HepG2 (cell line): ENCODE measurements around the gene SOX4. TPM values are rescaled to one million over a fixed set of nuclear protein-coding genes. Genes with fewer than 3 reads are reported as not detected.

Source experiments
- MIER2 ChIP-seq: IDR thresholded peaks from 2 replicates; pipeline ENCODE4 v1.6.1; 2016; ENCODE audit warnings: missing biosample characterization, missing genetic modification reagents
- MYNN ChIP-seq: sonication (generic); formaldehyde crosslinking; IDR thresholded peaks from 2 replicates; pipeline ENCODE4 v1.4.0; 2020; ENCODE audit warnings: mild to moderate bottlenecking, low read depth, missing genetic modification reagents
- TAF1 ChIP-seq: sonication (generic); formaldehyde crosslinking; IDR thresholded peaks from 2 replicates; pipeline ENCODE4 v1.4.0; 2020; ENCODE audit warnings: missing genetic modification reagents
- ZBTB7A ChIP-seq: sonication (generic); formaldehyde crosslinking; IDR thresholded peaks from 2 replicates; pipeline ENCODE4 v1.8.0; 2022; ENCODE audit warnings: mild to moderate bottlenecking, missing genetic modification reagents
- ZNF496 ChIP-seq: sonication (generic); formaldehyde crosslinking; IDR thresholded peaks from 2 replicates; pipeline ENCODE4 v1.8.1; 2023; ENCODE audit warnings: mild to moderate bottlenecking, moderate library complexity, missing genetic modification reagents; ENCODE audit not compliant: insufficient replicate concordance
- ZNF567 ChIP-seq: sonication (generic); formaldehyde crosslinking; IDR thresholded peaks from 2 replicates; pipeline ENCODE4 v1.8.1; 2023; ENCODE audit warnings: mild to moderate bottlenecking, missing genetic modification reagents, borderline replicate concordance
- polyA plus RNA-seq, 8 experiments: library from polyadenylated mRNA; depleted of rRNA in 3 of 8; stranded (reverse) in 7 of 8; unstranded in 1 of 8; fragments of >200 nt; fragmentation: Illumina TruSeq in 4 of 8; extraction: Trizol in 4 of 8; gene quantifications; 2 replicates each; pipeline versions ENCODE4 v1.2.1 to v1.2.3, GENCODE V29; 2011 to 2016; ENCODE audit warnings: low read depth in 4 of 8, missing spikeins in 1 of 8, mixed read lengths in 1 of 8; ENCODE audit not compliant: insufficient read depth in 1 of 8
- total RNA-seq, 5 experiments: library from RNA; depleted of rRNA; stranded (reverse); fragments of >200 nt; fragmentation: Illumina TruSeq; extraction: Trizol; gene quantifications; 2 replicates each; pipeline ENCODE4 v1.2.3, GENCODE V29; 2016; ENCODE audit warnings: low read depth in 1 of 5
- TF ChIP-seq, protein P1 (sequence below): sonication (generic); formaldehyde crosslinking; IDR thresholded peaks from 2 replicates; pipeline ENCODE4 v1.4.0; 2020; ENCODE audit warnings: missing genetic modification reagents
- TF ChIP-seq, protein P2 (sequence below): sonication (generic); formaldehyde crosslinking; IDR thresholded peaks from 2 replicates; pipeline ENCODE4 v1.5.0; 2020; ENCODE audit warnings: mild to moderate bottlenecking, missing genetic modification reagents, borderline replicate concordance
- TF ChIP-seq, protein P3 (sequence below): sonication (generic); formaldehyde crosslinking; IDR thresholded peaks from 2 replicates; pipeline ENCODE4 v1.5.1; 2020; ENCODE audit warnings: mild to moderate bottlenecking, moderate library complexity, missing genetic modification reagents
- TF ChIP-seq, protein P4 (sequence below): IDR thresholded peaks from 2 replicates; pipeline ENCODE4 v1.6.1; 2016; ENCODE audit warnings: low read depth

Gene SOX4
- total and polyA plus RNA-seq, 2 of the 13 experiments (the other 11 are each of a cell fraction or from before 2014, with no cell fraction given), result 2.6 to 3.4 TPM

DNA sequence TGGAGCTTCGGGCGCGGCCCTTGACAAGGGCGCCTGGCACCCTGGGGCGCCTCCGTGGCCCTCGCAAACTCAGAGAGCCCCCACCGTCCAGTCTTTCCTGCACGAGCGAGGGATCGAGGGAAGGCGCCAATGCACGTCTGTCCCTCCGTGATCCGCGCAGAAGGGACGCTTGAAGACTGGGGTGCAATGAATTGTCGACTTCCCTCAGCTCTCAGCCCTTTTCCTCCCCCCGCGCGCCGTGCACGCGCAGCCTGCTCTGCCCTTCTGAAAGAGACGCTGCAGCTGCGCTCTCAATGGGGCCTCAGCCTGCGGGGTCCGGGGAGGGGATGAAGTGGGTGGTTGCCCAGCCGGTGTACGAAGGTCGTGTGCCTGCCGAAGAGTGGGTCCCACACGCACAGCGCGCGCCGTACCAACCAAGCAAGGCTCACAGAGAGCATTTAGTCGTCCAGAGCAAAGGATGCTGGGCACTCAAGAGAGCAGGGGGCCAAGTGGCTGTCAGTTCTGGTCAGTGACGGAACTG, 5.5 kb upstream of the SOX4 start (continued):
- TF ChIP-seq ZNF496 (CRISPR knock-in tag), result no peak
- 0 out of 2 replicates have a peak, but pooled peaks have one; percentile 76 for TF ChIP-seq ZBTB7A (CRISPR knock-in tag)
- no peak for TF ChIP-seq MYNN (CRISPR knock-in tag)
- TF ChIP-seq, protein P1, sequence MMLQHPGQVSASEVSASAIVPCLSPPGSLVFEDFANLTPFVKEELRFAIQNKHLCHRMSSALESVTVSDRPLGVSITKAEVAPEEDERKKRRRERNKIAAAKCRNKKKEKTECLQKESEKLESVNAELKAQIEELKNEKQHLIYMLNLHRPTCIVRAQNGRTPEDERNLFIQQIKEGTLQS (CRISPR knock-in tag), result no peak
- TF ChIP-seq, protein P2, sequence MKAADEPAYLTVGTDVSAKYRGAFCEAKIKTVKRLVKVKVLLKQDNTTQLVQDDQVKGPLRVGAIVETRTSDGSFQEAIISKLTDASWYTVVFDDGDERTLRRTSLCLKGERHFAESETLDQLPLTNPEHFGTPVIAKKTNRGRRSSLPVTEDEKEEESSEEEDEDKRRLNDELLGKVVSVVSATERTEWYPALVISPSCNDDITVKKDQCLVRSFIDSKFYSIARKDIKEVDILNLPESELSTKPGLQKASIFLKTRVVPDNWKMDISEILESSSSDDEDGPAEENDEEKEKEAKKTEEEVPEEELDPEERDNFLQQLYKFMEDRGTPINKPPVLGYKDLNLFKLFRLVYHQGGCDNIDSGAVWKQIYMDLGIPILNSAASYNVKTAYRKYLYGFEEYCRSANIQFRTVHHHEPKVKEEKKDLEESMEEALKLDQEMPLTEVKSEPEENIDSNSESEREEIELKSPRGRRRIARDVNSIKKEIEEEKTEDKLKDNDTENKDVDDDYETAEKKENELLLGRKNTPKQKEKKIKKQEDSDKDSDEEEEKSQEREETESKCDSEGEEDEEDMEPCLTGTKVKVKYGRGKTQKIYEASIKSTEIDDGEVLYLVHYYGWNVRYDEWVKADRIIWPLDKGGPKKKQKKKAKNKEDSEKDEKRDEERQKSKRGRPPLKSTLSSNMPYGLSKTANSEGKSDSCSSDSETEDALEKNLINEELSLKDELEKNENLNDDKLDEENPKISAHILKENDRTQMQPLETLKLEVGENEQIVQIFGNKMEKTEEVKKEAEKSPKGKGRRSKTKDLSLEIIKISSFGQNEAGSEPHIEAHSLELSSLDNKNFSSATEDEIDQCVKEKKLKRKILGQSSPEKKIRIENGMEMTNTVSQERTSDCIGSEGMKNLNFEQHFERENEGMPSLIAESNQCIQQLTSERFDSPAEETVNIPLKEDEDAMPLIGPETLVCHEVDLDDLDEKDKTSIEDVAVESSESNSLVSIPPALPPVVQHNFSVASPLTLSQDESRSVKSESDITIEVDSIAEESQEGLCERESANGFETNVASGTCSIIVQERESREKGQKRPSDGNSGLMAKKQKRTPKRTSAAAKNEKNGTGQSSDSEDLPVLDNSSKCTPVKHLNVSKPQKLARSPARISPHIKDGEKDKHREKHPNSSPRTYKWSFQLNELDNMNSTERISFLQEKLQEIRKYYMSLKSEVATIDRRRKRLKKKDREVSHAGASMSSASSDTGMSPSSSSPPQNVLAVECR (CRISPR knock-in tag), result peak; percentile 45
- TF ChIP-seq TAF1 (CRISPR knock-in tag), result peak; percentile 11; the same call in 1 of the 2 replicates
- no peak for TF ChIP-seq MIER2 (CRISPR knock-in tag)
- TF ChIP-seq, protein P3, sequence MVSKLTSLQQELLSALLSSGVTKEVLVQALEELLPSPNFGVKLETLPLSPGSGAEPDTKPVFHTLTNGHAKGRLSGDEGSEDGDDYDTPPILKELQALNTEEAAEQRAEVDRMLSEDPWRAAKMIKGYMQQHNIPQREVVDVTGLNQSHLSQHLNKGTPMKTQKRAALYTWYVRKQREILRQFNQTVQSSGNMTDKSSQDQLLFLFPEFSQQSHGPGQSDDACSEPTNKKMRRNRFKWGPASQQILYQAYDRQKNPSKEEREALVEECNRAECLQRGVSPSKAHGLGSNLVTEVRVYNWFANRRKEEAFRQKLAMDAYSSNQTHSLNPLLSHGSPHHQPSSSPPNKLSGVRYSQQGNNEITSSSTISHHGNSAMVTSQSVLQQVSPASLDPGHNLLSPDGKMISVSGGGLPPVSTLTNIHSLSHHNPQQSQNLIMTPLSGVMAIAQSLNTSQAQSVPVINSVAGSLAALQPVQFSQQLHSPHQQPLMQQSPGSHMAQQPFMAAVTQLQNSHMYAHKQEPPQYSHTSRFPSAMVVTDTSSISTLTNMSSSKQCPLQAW, result 0 out of 2 replicates have a peak, but pooled peaks have one; percentile 16
- 0 out of 2 replicates have a peak, but pooled peaks have one; percentile 23 for TF ChIP-seq ZNF567 (CRISPR knock-in tag)
- TF ChIP-seq, protein P4, sequence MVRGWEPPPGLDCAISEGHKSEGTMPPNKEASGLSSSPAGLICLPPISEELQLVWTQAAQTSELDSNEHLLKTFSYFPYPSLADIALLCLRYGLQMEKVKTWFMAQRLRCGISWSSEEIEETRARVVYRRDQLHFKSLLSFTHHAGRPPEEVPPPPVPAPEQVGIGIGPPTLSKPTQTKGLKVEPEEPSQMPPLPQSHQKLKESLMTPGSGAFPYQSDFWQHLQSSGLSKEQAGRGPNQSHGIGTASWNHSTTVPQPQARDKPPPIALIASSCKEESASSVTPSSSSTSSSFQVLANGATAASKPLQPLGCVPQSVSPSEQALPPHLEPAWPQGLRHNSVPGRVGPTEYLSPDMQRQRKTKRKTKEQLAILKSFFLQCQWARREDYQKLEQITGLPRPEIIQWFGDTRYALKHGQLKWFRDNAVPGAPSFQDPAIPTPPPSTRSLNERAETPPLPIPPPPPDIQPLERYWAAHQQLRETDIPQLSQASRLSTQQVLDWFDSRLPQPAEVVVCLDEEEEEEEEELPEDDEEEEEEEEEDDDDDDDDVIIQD (CRISPR knock-in tag), result 0 out of 2 replicates have a peak, but pooled peaks have one; percentile 5
